Measurements from ENCODE around the gene NEMP1.
A peak's percentile ranks its signal among the peaks of the same experiment; 100 is the strongest.
"Not testable (repeated sequence)": the region's sequence is repeated elsewhere in the genome, so short reads cannot be mapped to it uniquely, and the experiment has no call there.

The NEMP1 gene

GRCh38 chr12:57078519-57079404, at the start of gene NEMP1:
Gene NEMP1 (minus strand): TSS chr12:57078791. CDS start chr12:57078745, 46 bp downstream.
- peak; percentile 89 for DNase-seq (ENCODE audit: low spot score)

DNA sequence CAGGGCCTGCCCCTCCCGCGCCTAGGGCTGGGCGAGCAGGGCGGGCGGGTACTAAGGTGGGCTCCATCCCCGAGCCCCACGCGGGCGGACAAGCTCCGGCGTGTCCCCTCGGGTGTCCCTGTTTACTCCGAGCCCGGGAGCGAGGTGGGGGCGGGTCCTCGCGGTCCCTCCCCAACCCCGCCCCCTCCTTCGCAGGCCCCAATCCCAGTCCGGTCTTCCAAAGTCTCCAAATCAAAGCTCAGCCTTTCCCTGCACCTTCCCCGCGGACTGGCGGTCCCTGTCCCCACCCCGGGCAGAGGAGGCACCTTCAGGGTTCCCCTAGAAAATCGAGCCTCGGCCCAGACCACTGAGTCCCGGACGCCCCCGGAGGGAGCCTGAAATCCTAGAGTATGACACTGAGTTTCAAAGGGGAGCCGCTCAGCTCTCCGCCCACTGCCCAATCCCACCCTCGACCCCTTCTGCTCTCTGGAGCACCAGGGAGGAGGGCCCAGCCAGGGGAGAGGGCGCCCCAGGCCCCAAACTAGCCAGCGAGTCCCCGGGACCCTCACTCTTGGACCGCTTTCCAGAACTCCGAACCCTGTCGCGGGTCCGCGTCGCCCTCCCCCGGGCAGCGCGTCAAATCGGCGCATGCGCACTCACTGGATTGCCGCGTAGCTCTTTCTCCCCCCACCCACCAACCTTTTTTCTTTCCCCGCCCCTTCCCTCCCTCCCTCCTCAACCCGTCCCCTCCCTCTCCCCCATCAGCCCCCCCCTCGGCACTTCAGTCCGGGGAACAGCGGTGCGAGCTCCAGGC, 49.3 kb upstream of the NEMP1 start, which contains the start of gene LRP1:
Gene LRP1, plus strand, starts transcription at position 758 of the 793 bp plus-strand sequence. CDS start 482 bp downstream, outside the sequence.
- DNase-seq (ENCODE audit: low spot score): peak; percentile 81

DNA sequence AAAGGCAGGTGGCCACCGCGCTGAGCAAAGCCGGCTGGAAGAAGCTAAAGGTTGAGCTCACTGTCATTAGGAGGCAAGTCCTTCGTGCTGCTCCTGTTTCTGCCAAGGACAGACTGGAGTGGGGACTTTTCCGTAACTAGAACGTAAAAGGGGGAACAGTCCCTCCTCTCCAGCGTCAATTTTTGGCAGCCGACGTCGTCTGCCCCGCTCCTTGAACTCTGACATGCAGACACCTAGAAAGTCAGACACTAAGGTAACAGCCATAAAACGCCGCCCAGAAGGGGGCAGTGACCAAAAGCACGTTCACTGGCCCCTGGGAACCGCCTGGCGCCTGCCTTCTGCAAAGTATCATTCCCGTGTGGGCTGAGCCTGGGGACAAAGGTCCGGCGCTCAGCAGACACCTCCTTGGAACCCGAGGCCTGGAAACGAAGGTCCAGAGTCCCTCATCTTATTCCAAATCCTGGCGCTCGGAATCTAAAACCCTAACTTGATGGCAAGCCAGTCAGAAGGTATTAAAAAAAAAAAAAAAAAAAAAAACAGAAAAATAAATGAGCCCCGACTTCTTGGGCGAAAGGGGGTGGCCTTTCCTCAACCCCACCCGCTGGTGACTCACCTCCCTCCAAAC, 48.6 kb upstream of the NEMP1 start:
- peak; percentile 59 for DNase-seq (ENCODE audit: low spot score)

GRCh38 chr12:57126561-57126960, 48.0 kb upstream of the NEMP1 start:
- no peak for DNase-seq (ENCODE audit: low spot score)

- DNase-seq (ENCODE audit: low spot score): no peak
Observed at GRCh38 chr12:57126061-57126460, 47.5 kb upstream of the NEMP1 start.

DNA sequence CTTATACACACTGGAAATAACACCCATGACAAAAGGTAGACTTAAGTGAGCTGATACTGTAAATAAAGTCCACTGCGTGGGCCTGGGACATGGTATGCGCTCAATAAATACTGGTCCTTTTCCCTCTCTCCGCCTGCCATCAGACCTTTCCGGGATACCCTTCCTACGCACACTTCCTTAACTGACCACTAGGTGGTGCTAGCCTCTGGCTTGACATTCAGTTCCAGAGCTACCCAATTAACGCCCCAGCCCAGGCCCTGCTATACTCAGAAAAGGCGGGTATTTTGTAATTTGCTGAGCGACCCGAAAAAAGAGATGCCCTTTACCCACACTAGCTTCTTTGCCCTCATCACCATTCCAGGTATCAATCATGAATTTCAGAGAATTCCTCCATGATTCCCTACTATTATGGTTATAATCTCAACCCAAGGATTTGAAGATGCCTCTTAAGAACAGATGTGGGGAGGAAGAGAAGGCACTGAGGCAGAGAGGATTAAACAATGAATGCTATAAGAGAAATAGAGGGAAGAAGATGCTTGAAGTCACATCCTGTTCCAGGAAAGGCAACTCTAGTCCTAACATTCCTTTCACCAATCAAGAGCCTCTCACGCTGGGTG, 45.8 kb upstream of the NEMP1 start:
- DNase-seq (ENCODE audit: low spot score): no peak

- DNase-seq (ENCODE audit: low spot score): no peak
Observed at GRCh38 chr12:57123813-57124212, 45.2 kb upstream of the NEMP1 start.

DNA sequence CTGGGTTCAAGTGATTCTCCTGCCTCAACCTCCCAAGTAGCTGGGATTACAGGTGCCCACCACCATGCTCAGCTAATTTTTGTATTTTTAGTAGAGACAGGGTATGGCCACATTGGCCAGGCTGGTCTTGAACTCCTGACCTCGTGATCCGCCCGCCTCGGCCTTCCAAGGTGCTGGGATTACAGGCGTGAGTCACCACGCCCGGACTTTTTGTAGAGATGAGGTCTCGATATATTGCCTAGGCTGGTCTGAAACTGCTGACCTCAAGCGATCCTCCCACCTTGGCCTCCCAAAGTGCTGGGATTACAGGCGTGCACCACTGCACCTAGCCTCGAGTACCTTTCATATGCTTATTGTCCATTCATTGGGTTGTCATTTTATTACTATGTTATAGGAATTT, 42.1 kb upstream of the NEMP1 start:
- DNase-seq (ENCODE audit: low spot score): not testable (repeated sequence)

- DNase-seq (ENCODE audit: low spot score): no peak
Observed at GRCh38 chr12:57119294-57120085, 40.9 kb upstream of the NEMP1 start.

DNA sequence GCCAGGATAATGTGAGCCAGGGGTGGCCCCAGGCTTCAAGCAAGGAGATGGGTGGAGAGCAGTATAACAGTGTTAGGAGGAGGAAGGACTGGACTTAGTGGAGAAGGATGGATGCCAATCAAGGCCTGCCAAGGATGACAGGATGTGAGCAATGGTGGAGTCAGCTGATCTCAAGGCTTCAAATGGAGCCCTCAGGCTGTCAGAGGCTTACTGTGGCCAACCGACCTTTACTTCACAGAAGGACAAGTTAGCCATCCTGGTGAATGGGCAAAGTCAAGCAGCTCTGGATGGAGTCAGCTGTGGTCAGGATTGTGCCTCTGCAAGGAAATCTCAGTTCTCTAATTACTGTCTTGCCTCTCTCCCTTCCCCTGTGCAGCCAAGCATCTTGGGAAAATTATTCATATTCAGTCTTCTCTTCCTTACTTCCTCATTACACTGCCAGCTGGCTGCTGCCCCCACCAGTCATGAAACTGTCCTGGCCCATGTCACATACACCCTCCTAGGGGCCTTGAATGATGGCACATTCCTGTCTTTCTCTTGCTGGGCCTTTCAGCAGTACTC, 40.2 kb upstream of the NEMP1 start:
- no peak for DNase-seq (ENCODE audit: low spot score)

- DNase-seq (ENCODE audit: low spot score): no peak
Observed at GRCh38 chr12:57116580-57117281, 38.1 kb upstream of the NEMP1 start.

- no peak for DNase-seq (ENCODE audit: low spot score)
Observed at GRCh38 chr12:57112492-57113294, 34.1 kb upstream of the NEMP1 start.

- DNase-seq (ENCODE audit: low spot score): no peak
Observed at GRCh38 chr12:57111031-57111734, 32.6 kb upstream of the NEMP1 start, which contains the start of gene STAT6. Gene STAT6 (minus strand): TSS chr12:57111362. CDS start chr12:57108278, 3,084 bp downstream.

GRCh38 chr12:57110104-57111030, 31.8 kb upstream of the NEMP1 start:
- DNase-seq (ENCODE audit: low spot score): no peak

DNA sequence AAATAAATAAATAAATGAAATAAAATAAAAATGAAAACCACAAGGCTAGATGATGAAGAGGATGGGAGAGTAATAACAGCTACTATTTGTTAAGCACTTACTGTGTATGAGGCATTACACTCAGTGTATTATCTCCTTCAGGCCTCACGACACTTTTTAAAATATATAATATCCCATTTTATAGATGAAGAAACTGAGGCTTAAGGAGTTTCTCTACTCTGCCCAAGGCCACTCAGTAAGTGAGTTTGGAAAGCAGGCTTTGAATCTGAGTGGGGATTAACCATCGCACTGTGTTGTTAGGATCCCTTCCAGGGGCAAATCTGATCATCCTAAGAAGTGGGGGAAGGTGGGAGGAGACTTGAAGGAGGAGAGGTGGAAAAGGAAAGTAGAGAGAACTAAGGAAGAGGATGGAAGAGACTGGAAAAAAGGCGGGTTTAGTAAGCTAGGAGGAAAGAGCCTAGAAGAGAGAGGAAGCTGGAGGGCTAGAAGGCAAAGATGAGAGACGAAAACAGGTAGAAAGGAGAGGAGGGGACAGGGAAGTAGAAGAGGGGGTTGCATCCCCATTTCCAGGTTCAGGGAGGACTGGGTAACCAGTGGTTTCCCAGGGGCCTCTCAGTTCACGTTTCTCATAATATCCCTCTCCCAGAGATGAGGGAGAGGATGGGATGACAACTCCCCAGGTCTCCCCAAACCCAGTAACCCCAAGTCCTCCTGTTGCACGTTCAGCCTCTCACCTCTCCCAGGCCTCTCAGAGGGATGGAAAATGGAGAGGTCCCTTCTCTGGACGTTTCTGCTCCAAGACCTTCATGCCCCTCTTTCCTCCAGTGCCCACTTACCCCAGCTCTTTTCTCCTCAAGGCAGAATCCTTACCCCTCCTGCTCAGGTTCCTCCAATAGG, 30.9 kb upstream of the NEMP1 start:
- no peak for DNase-seq (ENCODE audit: low spot score)

DNA sequence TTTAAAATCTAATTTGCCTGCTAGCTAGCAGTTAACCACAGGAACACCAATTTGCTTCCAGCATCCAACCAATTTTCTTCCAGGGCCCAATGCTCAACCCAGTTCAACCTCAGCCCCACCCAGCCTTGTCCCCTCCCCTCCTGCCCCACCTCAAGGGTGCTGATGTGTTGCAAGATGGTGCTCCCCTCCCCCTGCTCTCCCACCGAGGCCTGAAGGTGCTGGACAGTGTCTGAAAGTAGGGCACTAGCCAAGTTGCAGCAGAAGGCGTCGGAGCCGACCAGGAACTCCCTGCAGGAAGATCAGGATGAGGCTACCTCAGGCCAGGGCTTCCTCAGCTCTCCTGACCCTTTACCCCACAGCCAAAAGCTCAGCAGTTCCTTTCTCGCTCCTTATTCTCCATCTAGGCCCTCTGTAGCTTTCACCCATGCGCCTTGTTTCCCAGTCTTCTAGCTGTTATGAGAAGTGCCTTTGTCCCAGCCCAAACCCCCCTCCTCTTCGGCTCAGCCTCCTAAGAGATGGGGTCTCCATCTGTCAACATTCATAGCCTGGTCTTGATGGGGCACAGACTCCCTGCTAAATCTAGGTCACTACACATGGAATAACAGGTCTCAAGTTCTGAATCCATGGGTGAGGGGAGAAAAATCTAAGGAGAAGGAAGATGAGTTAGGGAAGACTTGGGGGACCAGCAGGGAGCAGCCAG, 29.0 kb upstream of the NEMP1 start:
- no peak for DNase-seq (ENCODE audit: low spot score)

Measured in HuH-7.5 (cell line).